Astrocyte (in vitro differentiated cells and primary cell): ENCODE results near the gene ARTN. TPM values are rescaled to one million over a fixed set of nuclear protein-coding genes. Genes with fewer than 3 reads are reported as not detected.

Source experiments
- DNase-seq: peaks from one replicate; pipeline ENCODE4 v3.0.0-alpha.2; 2010; ENCODE audit warnings: low read depth
- FAIRE-seq: peaks from 2 replicates; lab custom pipeline; 2011; peaks lifted over from hg19 to GRCh38; lab: Jason Lieb, UNC
- H2AFZ ChIP-seq: 2 replicates; pipeline ENCODE4 v1.6.0; 2012; ENCODE audit warnings: low read depth, low read length, inconsistent platforms
- H3K27ac ChIP-seq: 2 replicates; pipeline ENCODE4 v1.5.1; 2011; ENCODE audit warnings: low read depth, low read length, inconsistent platforms
- H3K27me3 ChIP-seq: 2 replicates; pipeline ENCODE4 v1.6.0; 2011; ENCODE audit warnings: low read length, inconsistent platforms; ENCODE audit not compliant: insufficient read depth
- H3K36me3 ChIP-seq: 2 replicates; pipeline ENCODE4 v1.5.1; 2011; ENCODE audit warnings: low read length, inconsistent platforms; ENCODE audit not compliant: insufficient read depth
- H3K4me1 ChIP-seq: 2 replicates; pipeline ENCODE4 v1.5.1; 2011; ENCODE audit warnings: low read length, inconsistent platforms; ENCODE audit not compliant: insufficient read depth
- H3K4me2 ChIP-seq: 2 replicates; pipeline ENCODE4 v1.6.0; 2012; ENCODE audit warnings: low read length, inconsistent platforms
- H3K4me3 ChIP-seq: 2 replicates; pipeline ENCODE4 v1.5.1; 2011; ENCODE audit warnings: low read depth, mild to moderate bottlenecking, low read length, inconsistent platforms; ENCODE audit not compliant: insufficient read depth
- H3K79me2 ChIP-seq: 2 replicates; pipeline ENCODE4 v1.6.0; 2012; ENCODE audit warnings: mild to moderate bottlenecking, low read length, inconsistent platforms; ENCODE audit not compliant: insufficient read depth
- H3K9ac ChIP-seq: 2 replicates; pipeline ENCODE4 v1.6.0; 2012; ENCODE audit warnings: mild to moderate bottlenecking, low read length, inconsistent platforms
- H3K9me3 ChIP-seq: 2 replicates; pipeline ENCODE4 v1.5.1; 2012; ENCODE audit warnings: low read depth, mild to moderate bottlenecking, low read length, inconsistent platforms; ENCODE audit not compliant: insufficient read depth
- H4K20me1 ChIP-seq: 2 replicates; pipeline ENCODE4 v1.6.0; 2012; ENCODE audit warnings: low read length, inconsistent platforms; ENCODE audit not compliant: insufficient read depth
- H3K27ac Mint-ChIP-seq: one replicate; pipeline ENCODE4 v1.8.0; 2021; ENCODE audit warnings: mild to moderate bottlenecking, mixed read lengths; ENCODE audit not compliant: unreplicated experiment
- H3K27me3 Mint-ChIP-seq: one replicate; pipeline ENCODE4 v1.8.0; 2021; ENCODE audit warnings: low read depth, mixed read lengths; ENCODE audit not compliant: unreplicated experiment
- H3K36me3 Mint-ChIP-seq: one replicate; pipeline ENCODE4 v1.8.0; 2021; ENCODE audit warnings: low read depth, mixed read lengths; ENCODE audit not compliant: unreplicated experiment
- H3K4me1 Mint-ChIP-seq: one replicate; pipeline ENCODE4 v1.8.0; 2021; ENCODE audit warnings: low read depth, mixed read lengths; ENCODE audit not compliant: unreplicated experiment
- H3K4me3 Mint-ChIP-seq: one replicate; pipeline ENCODE4 v1.8.0; 2021; ENCODE audit warnings: mild to moderate bottlenecking, moderate library complexity, mixed read lengths; ENCODE audit not compliant: unreplicated experiment
- H3K9me3 Mint-ChIP-seq: one replicate; pipeline ENCODE4 v1.8.0; 2021; ENCODE audit warnings: mild to moderate bottlenecking, mixed read lengths; ENCODE audit not compliant: unreplicated experiment
- EZH2 ChIP-seq: IDR thresholded peaks from 2 replicates; pipeline ENCODE4 v1.6.1; 2012; ENCODE audit warnings: mild to moderate bottlenecking, low read length, inconsistent platforms; ENCODE audit not compliant: insufficient read depth
- total RNA-seq: library from RNA; stranded (reverse); gene quantifications from 2 replicates; pipeline ENCODE4 v1.2.1, GENCODE V29; 2021
- TF ChIP-seq, protein P1 (sequence below): IDR thresholded peaks from 2 replicates; pipeline ENCODE4 v1.5.1; 2011; ENCODE audit warnings: low read depth, mild to moderate bottlenecking, inconsistent platforms, low read length, moderate library complexity; ENCODE audit not compliant: insufficient read depth

Gene ARTN
- total RNA-seq, 1 donor from 2014 or later = 1.5 TPM

DNA sequence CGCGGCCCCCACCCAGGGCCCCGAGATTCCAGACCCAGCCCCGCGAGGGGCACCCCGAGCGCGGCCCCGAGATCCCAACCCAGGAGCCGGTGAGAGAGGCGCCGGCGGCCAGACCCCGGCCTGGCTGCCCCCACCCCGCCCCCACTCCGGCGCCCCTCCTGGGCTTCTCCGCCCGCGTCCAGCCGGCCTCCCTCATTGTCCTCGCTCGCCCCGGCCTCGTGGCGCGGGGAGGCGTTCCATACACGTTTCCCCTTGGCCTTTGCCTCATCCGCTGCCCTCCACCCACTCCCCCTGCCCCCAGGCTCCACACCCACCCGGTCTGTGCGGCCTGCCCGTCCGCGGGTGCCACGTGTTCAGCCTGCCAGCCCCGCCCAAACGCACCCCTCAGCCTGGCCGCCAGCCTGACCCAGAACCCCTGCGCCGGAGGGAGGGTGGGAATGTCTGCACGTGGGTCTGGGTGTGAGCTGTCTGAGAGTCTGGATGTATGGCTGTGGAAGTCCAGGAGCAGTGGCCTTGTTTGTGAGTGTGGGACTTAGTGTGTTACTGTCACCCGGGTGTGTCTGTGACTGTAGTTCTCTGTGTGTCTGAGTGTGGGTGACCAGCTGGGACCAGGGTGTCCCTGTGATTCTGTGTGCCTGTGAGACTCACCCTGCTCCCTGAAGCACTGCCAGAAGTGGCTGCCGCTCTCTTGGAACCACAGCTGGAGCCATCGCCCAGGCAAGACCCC, 46.1 kb downstream of the ARTN start:
- H3K27ac Mint-ChIP-seq = peak overlapping the region; percentile 43
- Histone ChIP-seq H3K27me3 (no peaks in the 10 kb centered on the region), H3K9ac (peak overlapping the region; percentile 86), H3K27ac (peak overlapping the region; percentile 48), H2AFZ (peak overlapping the region; percentile 46), H3K36me3 (peaks cover 21% of the 10 kb centered on the region), H4K20me1 (peaks cover 77% of the 10 kb centered on the region), H3K9me3 (no peaks in the 10 kb centered on the region), H3K4me2 (peak overlapping the region; percentile 97), H3K4me1 (peaks cover 41% of the 10 kb centered on the region), H3K79me2 (peaks cover 80% of the 10 kb centered on the region), H3K4me3 (peak overlapping the region; percentile 71)
- H3K4me1 Mint-ChIP-seq = peaks cover 41% of the 10 kb centered on the region
- H3K36me3 Mint-ChIP-seq = peaks cover 26% of the 10 kb centered on the region
- peak; percentile 41 for DNase-seq
- no peak for FAIRE-seq
- H3K9me3 Mint-ChIP-seq = no peaks in the 10 kb centered on the region
- TF ChIP-seq EZH2 = no peak
- TF ChIP-seq, protein P1, sequence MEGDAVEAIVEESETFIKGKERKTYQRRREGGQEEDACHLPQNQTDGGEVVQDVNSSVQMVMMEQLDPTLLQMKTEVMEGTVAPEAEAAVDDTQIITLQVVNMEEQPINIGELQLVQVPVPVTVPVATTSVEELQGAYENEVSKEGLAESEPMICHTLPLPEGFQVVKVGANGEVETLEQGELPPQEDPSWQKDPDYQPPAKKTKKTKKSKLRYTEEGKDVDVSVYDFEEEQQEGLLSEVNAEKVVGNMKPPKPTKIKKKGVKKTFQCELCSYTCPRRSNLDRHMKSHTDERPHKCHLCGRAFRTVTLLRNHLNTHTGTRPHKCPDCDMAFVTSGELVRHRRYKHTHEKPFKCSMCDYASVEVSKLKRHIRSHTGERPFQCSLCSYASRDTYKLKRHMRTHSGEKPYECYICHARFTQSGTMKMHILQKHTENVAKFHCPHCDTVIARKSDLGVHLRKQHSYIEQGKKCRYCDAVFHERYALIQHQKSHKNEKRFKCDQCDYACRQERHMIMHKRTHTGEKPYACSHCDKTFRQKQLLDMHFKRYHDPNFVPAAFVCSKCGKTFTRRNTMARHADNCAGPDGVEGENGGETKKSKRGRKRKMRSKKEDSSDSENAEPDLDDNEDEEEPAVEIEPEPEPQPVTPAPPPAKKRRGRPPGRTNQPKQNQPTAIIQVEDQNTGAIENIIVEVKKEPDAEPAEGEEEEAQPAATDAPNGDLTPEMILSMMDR = no peak
- no peaks in the 10 kb centered on the region for H3K27me3 Mint-ChIP-seq
- H3K4me3 Mint-ChIP-seq = peak overlapping the region; percentile 91

DNA sequence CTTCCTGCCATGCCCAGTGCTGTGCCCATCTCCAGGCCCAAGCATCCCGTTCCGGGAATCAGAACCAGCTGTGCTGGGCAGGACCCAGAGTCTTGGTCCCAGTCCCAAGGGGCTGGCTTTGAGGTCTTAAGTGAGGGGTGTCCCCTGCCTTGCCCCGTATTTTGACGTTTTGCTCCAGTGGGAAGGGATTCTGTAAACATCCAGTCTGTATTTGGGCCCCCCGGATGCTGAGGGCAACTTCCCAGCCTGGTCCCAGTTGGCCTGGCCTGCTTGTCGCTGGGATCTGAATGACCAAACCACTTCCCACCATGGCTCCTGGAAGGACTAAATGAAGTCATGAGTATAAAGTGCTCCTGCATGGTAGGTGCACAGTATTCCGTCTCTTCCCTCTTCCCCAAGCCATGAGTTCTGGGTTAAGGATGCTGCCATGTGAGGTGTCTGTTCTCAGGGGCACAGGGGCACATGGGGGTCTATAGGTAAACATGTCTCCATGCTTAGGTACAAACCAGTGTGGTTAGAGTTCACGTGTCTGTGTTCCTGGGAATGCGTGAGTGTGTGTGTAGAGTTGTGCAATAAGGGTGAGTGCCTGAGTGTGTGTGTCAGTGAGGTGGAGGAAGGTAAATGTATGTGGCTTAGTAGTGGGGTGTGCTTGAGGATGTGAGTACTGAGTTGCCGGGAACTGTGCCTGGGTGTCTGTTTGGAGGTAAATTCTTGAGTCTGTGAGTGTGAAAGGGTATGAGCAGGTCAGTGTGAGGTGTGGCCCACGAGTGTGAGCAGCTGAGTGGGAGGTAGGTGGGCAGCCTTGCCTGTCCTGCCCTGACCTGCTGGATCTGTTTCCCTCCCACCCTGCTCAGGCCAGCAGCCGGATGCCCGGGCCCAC, 46.9 kb downstream of the ARTN start:
- peaks cover 41% of the 10 kb centered on the region for H3K4me1 ChIP-seq
- H3K4me3 ChIP-seq = peak overlapping the region; percentile 71
- TF ChIP-seq, protein P1 = no peak
- no peak for TF ChIP-seq EZH2
- no peaks in the 10 kb centered on the region for H3K9me3 ChIP-seq
- Mint-ChIP-seq H3K4me3 (peak overlapping the region; percentile 91), H3K36me3 (peaks cover 27% of the 10 kb centered on the region), H3K4me1 (peaks cover 41% of the 10 kb centered on the region), H3K27ac (peak overlapping the region; percentile 6), H3K27me3 (no peaks in the 10 kb centered on the region), H3K9me3 (no peaks in the 10 kb centered on the region)
- H3K79me2 ChIP-seq = peaks cover 72% of the 10 kb centered on the region
- H3K27me3 ChIP-seq = no peaks in the 10 kb centered on the region
- H4K20me1 ChIP-seq = peaks cover 79% of the 10 kb centered on the region
- peak; percentile 52 for DNase-seq
- H2AFZ ChIP-seq = peak overlapping the region; percentile 46
- H3K36me3 ChIP-seq = peaks cover 21% of the 10 kb centered on the region
- FAIRE-seq = no peak
- peak overlapping the region; percentile 48 for H3K27ac ChIP-seq
- peak overlapping the region; percentile 86 for H3K9ac ChIP-seq
- H3K4me2 ChIP-seq = peak overlapping the region; percentile 97
